K562 (cell line): ENCODE measurements around the gene KCNC3. TPM values are rescaled to one million over a fixed set of nuclear protein-coding genes. Genes with fewer than 3 reads are reported as not detected.
A peak's percentile ranks its signal among the peaks of the same experiment; 100 is the strongest.

Experiments
- CREB3L1 ChIP-seq: fragments of 450-650 bp; IDR thresholded peaks from 2 replicates; pipeline ENCODE4 v1.6.1; 2014; ENCODE audit warnings: low read depth, mild to moderate bottlenecking, moderate library complexity, borderline replicate concordance
- E2F6 ChIP-seq, 2 experiments: IDR thresholded peaks; 2 replicates each; pipeline ENCODE4 v1.6.1; 2011; ENCODE audit warnings: borderline replicate concordance in 1 of 2, control low read depth in 1 of 2, low read depth in 1 of 2, low read length in 1 of 2, mild to moderate bottlenecking in 1 of 2, mixed read lengths in 1 of 2, moderate library complexity in 1 of 2; ENCODE audit not compliant: insufficient read depth in 1 of 2, insufficient read length in 1 of 2, poor library complexity in 1 of 2, severe bottlenecking in 1 of 2; ENCODE audit errors: extremely low read depth in 1 of 2
- ELK3 ChIP-seq: fragments of 450-650 bp; formaldehyde crosslinking; IDR thresholded peaks from 2 replicates; pipeline ENCODE4 v1.4.0; 2020; ENCODE audit warnings: mild to moderate bottlenecking
- EP400 ChIP-seq: fragments of 450-650 bp; IDR thresholded peaks from 2 replicates; pipeline ENCODE4 v1.6.1; 2017; ENCODE audit warnings: antibody characterized with exemption, mild to moderate bottlenecking, moderate library complexity
- IRF9 ChIP-seq: fragments of 450-650 bp; IDR thresholded peaks from 2 replicates; pipeline ENCODE4 v1.6.1; 2016; ENCODE audit warnings: missing biosample characterization, missing genetic modification characterization
- MXI1 ChIP-seq: IDR thresholded peaks from 2 replicates; pipeline ENCODE4 v1.6.1; 2011; ENCODE audit warnings: low read depth, mild to moderate bottlenecking, improper control_type of control experiment, low read length
- NRF1 ChIP-seq, 2 experiments: fragments of 450-650 bp; IDR thresholded peaks in 1 of 2; conservative IDR thresholded peaks in 1 of 2; 2 replicates each; pipeline ENCODE4 v1.6.1; 2014; ENCODE audit warnings: mild to moderate bottlenecking in 2 of 2
- PCBP2 ChIP-seq: fragments of 200-400 bp; formaldehyde crosslinking; IDR thresholded peaks from 2 replicates; pipeline ENCODE4 v1.6.1; 2018; ENCODE audit warnings: low read length, low read depth, mild to moderate bottlenecking, moderate library complexity; ENCODE audit not compliant: poor library complexity, severe bottlenecking
- THRB ChIP-seq: fragments of 450-650 bp; formaldehyde crosslinking; conservative IDR thresholded peaks from 2 replicates; pipeline ENCODE4 v1.4.0; 2022; ENCODE audit warnings: mild to moderate bottlenecking, missing genetic modification characterization
- USF1 ChIP-seq: sonication (generic); formaldehyde crosslinking; IDR thresholded peaks from 2 replicates; pipeline ENCODE4 v1.9.0; 2022; ENCODE audit warnings: mild to moderate bottlenecking, missing genetic modification reagents
- ZBTB2 ChIP-seq: fragments of 450-650 bp; IDR thresholded peaks from 2 replicates; pipeline ENCODE4 v1.6.1; 2016; ENCODE audit warnings: antibody characterized with exemption
- ZNF316 ChIP-seq: fragments of 450-650 bp; IDR thresholded peaks from 2 replicates; pipeline ENCODE4 v1.6.1; 2016
- ZNF395 ChIP-seq: fragments of 200-800 bp; sonication (Bioruptor generic); IDR thresholded peaks from 2 replicates; pipeline ENCODE4 v1.6.1; 2017; ENCODE audit warnings: missing genetic modification characterization, missing compliant biosample characterization
- polyA plus RNA-seq, 8 experiments: library from polyadenylated mRNA; depleted of rRNA in 4 of 8; stranded (reverse) in 5 of 8; unstranded in 3 of 8; fragments of >200 nt; fragmentation: Nextera tagmentation in 2 of 8; fragmentation: Illumina TruSeq in 1 of 8; extraction: Ambion mirVana in 2 of 8; extraction: Trizol in 1 of 8; gene quantifications; 2 replicates each; pipeline versions ENCODE4 v1.2.1 to v1.2.3, GENCODE V29; 2011 to 2014; ENCODE audit warnings: inconsistent platforms in 1 of 8, missing spikeins in 1 of 8
- total RNA-seq, 7 experiments: library from RNA; depleted of rRNA in 6 of 7; stranded (reverse); fragments of >200 nt in 6 of 7; fragmentation: Illumina TruSeq in 2 of 7; extraction: Trizol in 2 of 7; gene quantifications; 2 replicates each; pipeline versions ENCODE4 v1.2.1 to v1.2.3, GENCODE V29; 2011 to 2021; ENCODE audit warnings: low replicate concordance in 1 of 7

KCNC3 gene
- total and polyA plus RNA-seq, 9 of the 15 experiments (the other 6 are each of a cell fraction or from before 2014, with no cell fraction given): 0.03 to 26.2 (median 2.0) TPM

GRCh38 chr19:50311723-50312635, 17.2 kb downstream of the KCNC3 start (continued):
- peak; percentile 85 for TF ChIP-seq ZBTB2
- TF ChIP-seq PCBP2: no peak
- TF ChIP-seq ZNF395 (CRISPR knock-in tag): no peak
- TF ChIP-seq THRB: no peak
- no peak for TF ChIP-seq CREB3L1
- no peak for TF ChIP-seq USF1 (CRISPR knock-in tag)
- TF ChIP-seq E2F6 (IDR thresholded peaks at IDR 0.05; ENCODE audit: borderline replicate concordance in 1 of 2, extremely low read depth in 1 of 2, insufficient read depth in 1 of 2, insufficient read length in 1 of 2, low read depth in 1 of 2, low read length in 1 of 2, poor library complexity in 1 of 2, severe bottlenecking in 1 of 2): peak in 1 of 2 experiments; percentile 50
- TF ChIP-seq ELK3 (CRISPR knock-in tag): no peak
- TF ChIP-seq ZNF316: no peak
- peak; percentile 88 to 90 for TF ChIP-seq NRF1 (conservative IDR thresholded peaks at IDR 0.05 in 1 of 2, IDR thresholded peaks at IDR 0.05 in 1 of 2)
- no peak for TF ChIP-seq EP400
- TF ChIP-seq MXI1: 0 out of 2 replicates have a peak, but pooled peaks have one; percentile 9
- TF ChIP-seq IRF9 (tag): no peak
